ENCODE data around the gene ARFGEF3.
A peak's percentile ranks its signal among the peaks of the same experiment; 100 is the strongest.
"Not testable (repeated sequence)": the region's sequence is repeated elsewhere in the genome, so short reads cannot be mapped to it uniquely, and the experiment has no call there.

ARFGEF3 gene, protein sequence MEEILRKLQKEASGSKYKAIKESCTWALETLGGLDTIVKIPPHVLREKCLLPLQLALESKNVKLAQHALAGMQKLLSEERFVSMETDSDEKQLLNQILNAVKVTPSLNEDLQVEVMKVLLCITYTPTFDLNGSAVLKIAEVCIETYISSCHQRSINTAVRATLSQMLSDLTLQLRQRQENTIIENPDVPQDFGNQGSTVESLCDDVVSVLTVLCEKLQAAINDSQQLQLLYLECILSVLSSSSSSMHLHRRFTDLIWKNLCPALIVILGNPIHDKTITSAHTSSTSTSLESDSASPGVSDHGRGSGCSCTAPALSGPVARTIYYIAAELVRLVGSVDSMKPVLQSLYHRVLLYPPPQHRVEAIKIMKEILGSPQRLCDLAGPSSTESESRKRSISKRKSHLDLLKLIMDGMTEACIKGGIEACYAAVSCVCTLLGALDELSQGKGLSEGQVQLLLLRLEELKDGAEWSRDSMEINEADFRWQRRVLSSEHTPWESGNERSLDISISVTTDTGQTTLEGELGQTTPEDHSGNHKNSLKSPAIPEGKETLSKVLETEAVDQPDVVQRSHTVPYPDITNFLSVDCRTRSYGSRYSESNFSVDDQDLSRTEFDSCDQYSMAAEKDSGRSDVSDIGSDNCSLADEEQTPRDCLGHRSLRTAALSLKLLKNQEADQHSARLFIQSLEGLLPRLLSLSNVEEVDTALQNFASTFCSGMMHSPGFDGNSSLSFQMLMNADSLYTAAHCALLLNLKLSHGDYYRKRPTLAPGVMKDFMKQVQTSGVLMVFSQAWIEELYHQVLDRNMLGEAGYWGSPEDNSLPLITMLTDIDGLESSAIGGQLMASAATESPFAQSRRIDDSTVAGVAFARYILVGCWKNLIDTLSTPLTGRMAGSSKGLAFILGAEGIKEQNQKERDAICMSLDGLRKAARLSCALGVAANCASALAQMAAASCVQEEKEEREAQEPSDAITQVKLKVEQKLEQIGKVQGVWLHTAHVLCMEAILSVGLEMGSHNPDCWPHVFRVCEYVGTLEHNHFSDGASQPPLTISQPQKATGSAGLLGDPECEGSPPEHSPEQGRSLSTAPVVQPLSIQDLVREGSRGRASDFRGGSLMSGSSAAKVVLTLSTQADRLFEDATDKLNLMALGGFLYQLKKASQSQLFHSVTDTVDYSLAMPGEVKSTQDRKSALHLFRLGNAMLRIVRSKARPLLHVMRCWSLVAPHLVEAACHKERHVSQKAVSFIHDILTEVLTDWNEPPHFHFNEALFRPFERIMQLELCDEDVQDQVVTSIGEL (N-terminal part only)

DNA sequence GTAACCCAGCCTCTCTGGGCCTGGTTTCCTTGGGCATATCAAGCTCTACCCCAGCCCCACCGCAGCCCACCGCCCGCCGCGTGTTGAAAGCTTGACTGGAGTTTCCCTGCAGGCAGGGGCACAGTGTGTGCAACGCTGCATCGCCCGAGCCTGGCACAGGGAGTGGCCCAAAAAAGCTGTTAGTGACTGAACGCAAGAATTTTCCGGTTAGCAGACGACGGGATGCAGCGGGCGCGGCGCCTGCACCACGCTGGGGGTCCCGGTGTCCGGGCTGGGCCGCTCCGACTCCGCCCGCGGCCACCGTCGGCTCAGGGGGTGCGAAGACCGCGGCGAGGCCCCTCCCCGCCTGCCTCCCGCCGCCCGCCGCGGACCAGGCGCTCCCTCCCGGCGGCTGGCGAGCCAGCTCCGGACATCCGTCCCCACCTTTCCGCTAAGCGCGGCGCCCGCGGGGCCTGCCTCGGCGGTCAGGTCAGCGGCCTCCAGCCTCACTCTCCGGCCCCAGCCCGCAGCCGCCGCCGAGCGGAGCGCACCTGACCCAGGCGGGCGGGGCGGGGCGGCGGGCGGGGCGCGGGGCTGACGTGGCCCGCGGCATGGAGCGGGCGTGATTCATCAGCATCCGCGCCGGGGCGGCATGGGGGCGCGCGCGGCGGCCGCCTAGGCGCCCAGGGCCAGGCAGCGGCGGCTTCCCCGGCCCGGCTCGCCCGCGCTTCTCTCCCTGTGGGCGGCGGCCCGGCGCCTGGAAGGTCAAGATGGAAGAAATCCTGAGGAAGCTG lies at the start of gene ARFGEF3:
Gene ARFGEF3 (plus strand): TSS at position 602 of the 773 bp plus-strand sequence. CDS start 148 bp downstream, at position 750.
- peak; percentile 28 to 37 (median 33) for DNase-seq

DNA sequence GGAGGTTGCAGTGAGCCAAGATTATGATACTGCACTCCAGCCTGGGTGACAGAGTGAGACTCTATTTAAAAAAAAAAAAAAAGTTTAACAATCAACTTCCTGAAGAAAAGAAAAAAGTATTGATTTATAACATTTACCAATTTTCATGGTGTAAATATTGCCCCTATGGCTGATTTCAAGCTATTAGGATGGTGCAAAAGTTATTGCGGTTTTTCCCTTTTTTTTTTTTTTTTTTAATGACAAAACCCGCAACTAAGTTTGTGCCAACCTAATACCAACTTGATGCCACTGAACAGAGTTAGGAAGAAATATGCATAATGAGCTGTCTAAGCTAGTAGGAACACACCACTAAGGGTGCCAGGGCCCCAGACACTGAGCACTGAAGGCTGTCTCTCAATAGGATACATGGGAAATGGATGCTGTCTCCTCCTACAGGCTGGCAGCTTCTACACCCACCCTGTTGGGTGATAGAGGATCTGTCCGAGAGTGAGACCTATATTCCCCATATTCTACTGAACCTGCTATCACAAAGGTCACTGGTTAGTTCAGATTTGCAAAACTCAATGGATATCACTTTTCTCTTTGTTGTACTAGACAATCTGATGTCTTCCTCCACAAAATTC lies 48.0 kb upstream of the ARFGEF3 start:
- no peak for DNase-seq

DNA sequence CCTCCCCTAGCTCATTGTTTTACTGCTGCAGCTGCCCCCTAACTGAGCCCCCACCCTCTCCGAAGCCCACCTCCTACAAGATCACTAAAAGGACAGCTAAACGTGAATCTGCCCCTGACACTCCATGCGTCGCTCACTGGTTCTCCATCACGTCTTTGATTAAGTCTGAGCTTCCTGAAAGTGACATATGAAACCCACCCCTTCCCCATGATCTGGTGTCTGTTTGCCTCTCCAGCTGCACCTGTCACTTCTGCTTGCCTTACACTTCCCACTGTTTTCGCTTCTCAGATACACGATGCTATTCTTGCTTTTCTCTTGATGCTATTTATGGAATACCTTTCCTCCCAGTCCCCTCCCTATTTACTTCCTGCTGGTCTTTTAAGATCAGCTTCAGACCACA lies 46.5 kb upstream of the ARFGEF3 start:
- no peak for DNase-seq

DNA sequence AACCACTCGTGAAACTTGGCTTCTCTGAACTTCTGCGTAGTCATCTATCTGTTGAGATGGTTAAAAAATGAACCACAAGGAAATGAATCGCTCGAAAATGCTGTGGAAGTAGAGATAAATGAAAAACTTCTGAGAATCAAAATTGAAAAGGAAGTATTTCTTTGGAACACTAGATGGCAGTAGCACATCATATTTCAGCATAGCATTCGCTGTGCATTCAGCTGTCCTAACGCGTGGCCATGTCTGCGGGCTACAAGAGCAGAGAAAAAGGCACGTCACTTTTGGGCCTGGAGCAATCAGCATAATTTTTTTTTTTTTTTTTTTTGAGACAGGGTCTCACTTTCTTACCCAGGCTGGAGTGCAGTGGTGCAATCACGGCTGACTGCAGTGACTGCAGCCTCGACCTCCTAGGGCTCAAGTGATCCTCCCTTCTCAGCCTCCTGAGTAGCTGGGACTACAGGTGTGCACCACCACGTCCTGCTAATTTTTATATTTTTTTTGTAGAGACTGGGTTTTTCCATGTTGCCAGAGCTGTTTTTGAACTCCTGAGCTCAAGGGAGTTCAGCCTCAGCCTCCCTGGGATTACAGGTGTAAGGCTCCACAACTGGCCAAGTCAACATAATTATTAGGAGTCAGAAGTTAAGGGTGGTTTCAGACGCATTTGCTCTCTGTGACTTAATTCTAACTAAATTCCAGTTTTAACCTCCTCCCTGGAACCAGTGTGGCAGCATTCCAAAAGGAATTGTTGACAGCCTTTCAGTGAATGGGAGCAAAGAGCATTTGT lies 45.7 kb upstream of the ARFGEF3 start:
- DNase-seq, result peak in 3 of 4 experiments; percentile 1 to 6 (median 5)

DNA sequence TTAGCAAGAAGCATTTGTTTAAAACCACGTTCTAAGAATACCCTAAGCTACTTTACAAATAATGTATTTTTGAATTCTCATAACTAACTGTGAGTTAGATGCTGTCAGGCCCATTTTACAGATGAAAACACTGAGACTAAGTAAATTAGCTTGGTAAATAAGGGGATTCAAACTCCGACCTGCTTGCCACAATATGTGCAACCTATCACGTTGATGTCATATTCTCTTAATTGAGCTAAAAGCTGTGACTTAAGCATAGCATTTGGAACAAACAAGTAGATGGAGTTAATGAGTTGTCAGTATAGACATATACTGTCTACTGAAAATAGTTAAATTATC lies 45.1 kb upstream of the ARFGEF3 start:
- no peak for DNase-seq

DNA sequence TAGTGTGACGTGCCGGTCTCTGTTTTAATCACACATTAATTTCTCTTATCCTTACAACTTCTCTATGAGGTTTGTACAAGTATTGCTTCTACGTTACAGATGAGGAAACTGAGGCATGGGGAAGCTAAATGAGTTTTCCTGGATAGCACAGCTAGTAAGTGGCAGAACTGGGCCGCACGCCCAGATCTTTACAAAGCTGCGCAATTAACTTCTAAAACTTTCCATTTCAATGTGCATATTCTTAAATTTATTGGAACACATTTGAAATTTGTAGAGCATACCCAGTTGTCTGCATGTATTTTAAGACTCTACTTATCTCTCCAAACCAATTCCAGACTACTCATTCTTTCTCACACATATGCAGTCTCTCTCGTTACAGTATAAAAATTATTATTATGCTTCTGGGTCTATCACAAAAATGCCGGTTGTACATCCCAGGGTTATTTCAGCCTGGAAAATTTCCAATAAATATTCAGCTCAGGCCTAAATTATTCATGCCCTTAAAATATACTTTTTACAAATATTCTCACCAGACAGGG lies 44.3 kb upstream of the ARFGEF3 start:
- no peak for DNase-seq

DNA sequence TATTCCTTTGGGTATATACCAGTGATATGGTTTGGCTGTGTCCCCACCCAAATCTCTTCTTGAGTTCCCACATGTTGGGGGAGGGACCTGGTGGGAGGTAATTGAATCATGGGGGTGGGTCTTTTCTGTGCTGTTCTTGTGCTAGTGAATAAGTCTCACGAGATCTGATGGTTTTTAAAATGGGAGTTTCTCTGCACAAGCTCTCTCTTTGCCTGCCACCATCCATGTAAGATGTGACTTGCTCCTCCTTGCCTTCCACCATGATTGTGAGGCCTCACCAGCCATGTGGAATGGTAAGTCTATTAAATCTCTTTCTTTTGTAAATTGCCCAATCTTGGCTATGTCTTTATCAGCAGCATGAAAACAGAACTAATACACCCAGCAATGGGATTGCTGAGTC lies 42.5 kb upstream of the ARFGEF3 start:
- not testable (repeated sequence) for DNase-seq

DNA sequence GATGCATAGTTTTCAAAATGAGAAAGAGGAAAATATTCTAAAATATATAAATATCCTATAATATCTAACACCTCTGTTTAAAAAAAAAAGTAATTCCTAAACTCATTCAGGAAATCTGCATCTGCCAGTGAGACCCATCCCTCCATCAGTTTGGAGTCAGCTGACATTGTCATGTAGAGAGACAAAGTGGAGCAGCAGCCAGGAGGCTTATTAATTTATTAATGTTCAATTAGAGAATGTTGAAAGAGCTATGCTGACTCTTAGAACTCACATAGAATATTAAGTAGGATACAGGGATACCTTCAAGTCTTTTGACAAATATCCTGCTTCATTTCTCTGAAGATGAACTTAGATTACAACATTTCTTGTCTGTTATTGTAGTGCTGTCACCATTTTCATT lies 41.8 kb upstream of the ARFGEF3 start:
- DNase-seq, result no peak

DNA sequence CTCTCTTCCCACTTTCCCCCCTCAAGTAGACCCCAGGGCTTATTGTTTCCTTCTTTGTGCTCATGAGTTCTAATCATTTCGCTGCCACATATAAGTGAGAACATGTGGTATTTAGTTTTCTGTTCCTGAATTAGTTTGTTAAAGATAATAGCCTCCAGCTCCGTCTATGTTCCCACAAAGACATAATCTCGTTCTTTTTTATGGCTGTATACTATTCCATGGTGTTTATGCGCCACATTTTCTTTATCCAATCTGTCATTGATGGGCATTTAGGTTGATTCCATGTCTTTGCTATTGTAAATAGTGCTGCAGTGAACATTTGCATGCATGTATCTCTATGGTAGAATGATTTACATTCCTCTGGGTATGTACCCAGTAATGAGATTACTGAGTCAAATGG lies 37.6 kb upstream of the ARFGEF3 start:
- DNase-seq, result no peak

DNA sequence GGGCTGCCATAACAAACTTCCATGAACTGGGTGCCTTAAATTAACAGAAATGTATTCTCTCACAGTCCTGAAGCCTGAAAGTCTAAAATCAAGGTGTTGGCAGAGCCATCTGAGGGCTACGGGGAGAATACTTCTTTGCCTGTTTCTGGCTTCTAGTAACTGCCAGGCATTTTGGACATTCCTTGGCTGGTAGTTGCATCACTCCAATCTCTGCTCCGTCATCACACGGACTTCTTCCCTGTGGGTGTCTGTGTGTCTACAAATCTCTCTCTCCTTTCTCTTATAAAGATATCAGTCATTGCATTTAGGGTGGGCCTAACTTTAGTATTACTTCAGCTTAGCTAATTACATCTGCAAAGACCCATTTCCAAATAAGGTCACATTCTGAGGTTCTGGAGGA lies 33.6 kb upstream of the ARFGEF3 start:
- DNase-seq, result no peak

DNA sequence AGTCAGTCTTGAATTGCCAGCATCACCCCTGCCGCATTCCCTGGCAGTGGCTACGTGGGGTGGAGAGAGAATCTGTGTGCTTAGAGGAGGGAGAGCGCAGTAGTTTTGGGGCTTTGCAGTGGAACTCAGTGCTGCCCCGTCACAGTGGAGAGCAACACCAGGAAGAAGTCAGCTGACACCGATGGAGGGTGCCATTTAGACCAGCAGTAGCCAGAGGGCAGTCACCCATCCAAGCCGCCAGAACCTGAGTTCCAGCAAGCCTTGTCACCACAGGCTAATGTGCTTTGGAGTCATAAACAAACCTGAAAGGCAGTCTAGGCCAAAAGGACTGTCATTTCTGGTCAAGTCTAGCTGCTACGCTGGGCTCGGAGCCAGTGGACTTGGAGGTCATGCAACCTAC lies 32.5 kb upstream of the ARFGEF3 start:
- DNase-seq, result no peak

DNA sequence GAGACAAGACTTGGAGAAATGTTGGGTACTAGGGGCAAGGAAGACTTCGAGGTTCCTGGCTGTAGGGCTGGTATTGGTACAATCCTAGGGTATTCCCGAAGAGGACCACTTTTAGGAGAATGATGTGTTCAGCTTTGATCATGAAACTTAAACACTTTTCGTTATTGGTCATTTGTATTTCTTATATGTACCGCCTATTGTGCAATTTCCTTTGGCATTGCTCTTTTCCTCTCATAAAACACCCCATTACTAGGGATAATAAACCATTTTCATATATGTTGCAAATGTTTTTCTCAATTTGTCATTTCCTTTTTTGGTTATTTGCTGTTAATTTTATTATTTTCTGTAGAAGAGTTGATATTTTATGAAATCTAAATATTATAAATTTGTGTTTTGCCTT lies 18.9 kb upstream of the ARFGEF3 start:
- no peak for DNase-seq

DNA sequence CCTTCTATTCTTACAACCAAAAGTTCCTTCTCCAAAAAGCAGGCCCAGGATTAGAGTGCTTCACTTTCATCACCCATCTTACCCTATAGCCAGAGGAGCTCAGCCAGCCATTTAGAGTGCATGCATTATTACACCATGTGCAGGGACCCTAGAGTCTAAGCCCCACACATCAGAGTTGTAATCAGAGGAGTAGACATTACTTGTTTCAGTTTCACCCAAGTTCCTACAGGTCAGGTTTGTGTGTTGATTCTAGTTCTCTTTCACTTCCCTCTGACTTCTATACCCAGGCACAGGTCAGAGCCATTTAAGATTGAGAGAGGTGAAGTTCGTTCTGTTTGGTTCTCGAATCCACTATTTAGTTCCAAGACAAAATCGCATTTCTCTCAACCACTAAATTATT lies 16.3 kb upstream of the ARFGEF3 start:
- no peak for DNase-seq

DNA sequence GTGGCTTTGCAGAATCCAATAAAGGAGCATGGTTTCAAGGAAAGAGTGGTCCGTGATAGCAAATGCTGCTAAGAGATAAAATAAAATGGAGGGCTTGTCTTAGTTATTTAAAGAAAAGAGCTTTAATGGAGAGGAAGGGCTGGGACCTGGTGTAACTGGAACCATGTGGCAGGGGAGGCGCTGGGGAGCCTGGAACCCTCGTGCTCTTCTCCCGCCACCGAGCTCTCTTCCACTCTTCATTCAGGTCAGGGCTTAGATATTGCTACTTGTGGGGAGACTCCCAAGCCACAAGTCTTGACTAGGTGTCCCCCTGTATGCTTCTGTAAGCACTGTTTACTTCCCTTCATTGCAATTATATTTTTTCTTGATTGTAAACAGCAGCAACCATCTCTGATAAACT lies 15.2 kb upstream of the ARFGEF3 start:
- no peak for DNase-seq

DNA sequence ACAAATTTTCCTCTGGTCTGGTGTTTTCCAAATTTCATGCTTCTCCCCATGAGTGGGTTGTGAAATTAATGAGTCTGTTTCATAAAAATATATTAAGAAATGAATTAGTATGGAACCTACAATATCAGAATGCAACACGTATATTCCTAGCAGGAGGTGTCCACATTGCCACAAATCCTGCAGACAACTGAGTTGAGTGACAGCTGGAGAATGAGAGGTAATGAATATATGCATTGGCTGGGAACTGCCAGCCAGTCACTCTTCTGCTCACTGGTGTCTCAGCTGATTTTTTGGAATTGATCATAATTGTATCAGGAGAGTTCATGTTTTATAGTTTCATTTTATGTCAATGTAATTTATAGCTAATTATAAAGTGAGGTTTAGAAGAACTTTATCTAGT lies 6.3 kb upstream of the ARFGEF3 start:
- DNase-seq, result no peak

DNA sequence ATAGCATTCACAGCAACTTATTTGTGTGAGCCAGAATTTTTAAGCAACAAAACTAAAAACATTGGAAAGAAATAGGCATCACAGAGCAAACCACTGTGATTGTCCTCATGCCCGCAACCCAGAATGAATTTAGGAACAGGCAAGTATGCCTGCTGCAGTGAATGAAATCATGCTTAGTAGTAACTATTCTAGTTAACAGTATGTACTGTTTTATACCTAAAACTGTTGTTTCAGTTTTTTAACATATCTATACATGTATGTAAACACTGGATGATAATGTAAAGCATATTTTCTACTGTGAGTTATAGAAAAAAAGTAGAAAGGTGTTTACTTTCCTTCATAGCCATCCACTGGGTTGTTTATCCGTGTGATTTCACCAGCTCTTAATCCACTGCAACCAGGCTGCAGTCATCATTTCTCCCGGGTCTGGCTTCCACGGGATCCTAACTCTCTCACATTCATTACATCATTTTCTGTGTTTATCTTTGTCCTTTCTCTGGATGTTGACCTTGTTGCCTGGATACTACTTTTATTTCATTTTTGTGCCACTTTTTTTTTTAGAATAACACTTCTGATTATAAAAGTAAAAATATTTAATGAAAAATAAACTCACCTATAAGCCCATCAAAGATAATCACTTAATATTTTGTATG lies 3.6 kb upstream of the ARFGEF3 start:
- DNase-seq, result no peak

DNA sequence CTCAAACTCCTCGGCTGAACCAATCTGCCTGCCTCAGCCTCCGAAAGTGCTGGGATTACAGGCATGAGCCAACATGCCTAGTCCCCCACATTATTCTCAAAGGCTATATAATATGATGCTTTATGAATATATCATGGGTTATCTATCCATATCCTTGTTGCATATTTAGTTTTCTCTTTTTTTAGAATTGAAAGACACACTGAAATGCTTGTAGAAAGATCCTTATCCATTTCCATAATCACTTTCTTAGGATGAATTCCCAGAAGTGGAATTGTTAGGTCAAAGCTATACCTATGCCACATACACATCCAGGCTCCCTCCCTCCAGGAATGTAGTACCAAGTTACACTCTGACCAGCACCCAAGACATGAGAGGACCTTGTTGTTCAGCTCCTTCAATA lies 2.5 kb upstream of the ARFGEF3 start:
- no peak for DNase-seq

DNA sequence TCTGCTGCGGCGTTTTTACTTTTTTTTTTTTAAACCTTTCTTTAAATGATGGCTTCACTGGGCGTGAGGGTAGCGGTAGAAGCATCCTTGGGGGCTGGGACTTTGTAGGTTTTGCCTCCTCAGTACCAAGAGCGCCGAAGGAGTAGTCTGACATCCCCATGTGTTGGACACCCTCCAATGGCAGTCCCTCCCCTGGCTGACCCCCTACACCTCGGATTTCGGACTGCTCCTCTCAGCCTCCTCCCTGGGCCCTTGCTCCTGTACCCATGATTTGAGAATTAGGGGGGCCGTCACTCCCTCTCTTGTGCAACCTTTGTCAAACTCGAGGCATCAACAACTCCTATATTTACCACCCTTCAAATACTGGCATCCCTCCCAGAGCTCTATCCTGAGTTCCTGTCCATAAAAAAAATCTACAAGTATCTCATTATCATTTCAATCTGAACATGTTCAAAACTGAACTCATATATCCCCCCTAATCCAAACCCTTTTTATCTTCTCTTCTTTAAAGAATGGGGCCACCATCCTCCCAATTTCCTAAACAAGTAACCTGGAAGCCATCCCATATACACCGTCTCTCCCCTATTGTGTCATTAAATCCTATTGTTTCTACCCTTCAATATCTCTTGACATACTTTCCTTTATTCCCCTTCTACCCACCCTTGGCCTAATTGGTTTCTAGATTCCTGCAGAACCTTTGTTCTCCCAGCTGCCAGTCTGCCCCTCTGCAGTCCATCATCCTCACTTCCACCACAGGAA lies 1.2 kb upstream of the ARFGEF3 start:
- DNase-seq, result no peak

DNA sequence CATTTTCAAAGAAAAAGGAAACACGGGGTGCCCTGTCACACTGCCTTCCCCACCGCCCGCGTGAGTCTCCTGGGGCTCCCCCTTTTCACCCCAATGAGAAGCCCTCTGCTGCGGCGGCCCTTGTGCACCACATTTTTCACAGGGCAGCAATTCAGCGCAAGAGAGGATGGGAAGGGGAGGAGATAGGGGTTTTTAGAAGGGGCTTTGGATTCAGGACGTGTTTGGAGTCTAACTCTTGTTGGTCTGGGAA lies 726 bp upstream of the ARFGEF3 start:
- no peak for DNase-seq
